ENCODE results near the gene SYK. TPM values are rescaled to one million over a fixed set of nuclear protein-coding genes. Genes with fewer than 3 reads are reported as not detected.

Gene SYK
- total RNA-seq, 1 donor: not detected

- no peak overlapping the region for H3K4me3 ChIP-seq (ENCODE audit: insufficient read depth, low read length)
- no peak overlapping the region for H3K4me2 ChIP-seq (ENCODE audit: insufficient read depth, low read length)
- no peak overlapping the region for H2AFZ ChIP-seq (ENCODE audit: low read length)
- H3K79me2 ChIP-seq (ENCODE audit: insufficient read depth, low read length): no peaks in the 10 kb centered on the region
- peaks cover 17% of the 10 kb centered on the region for H3K27me3 ChIP-seq (ENCODE audit: insufficient read depth, low read length)
- no peak for TF ChIP-seq CTCF (IDR thresholded peaks at IDR 0.05; ENCODE audit: extremely low read depth, low read depth, low read length)
- no peak overlapping the region for H3K27ac ChIP-seq (ENCODE audit: low read depth, low read length)
- H3K4me1 ChIP-seq (ENCODE audit: insufficient read depth, low read length): no peaks in the 10 kb centered on the region
- no peak for DNase-seq (ENCODE audit: insufficient read length, low spot score, missing footprints)
- H3K9me3 ChIP-seq (ENCODE audit: low read depth, low read length): no peaks in the 10 kb centered on the region
- no peaks in the 10 kb centered on the region for H3K36me3 ChIP-seq (ENCODE audit: insufficient read depth, low read length)
- no peaks in the 10 kb centered on the region for H4K20me1 ChIP-seq (ENCODE audit: insufficient read depth, low read length)
Observed at GRCh38 chr9:90903766-90904424, 102.3 kb downstream of the SYK start.

- no peak for TF ChIP-seq CTCF (IDR thresholded peaks at IDR 0.05; ENCODE audit: extremely low read depth, low read depth, low read length)
- no peak for DNase-seq (ENCODE audit: insufficient read length, low spot score, missing footprints)
- Histone ChIP-seq H3K27ac (ENCODE audit: low read depth, low read length) (no peak overlapping the region), H3K4me1 (ENCODE audit: insufficient read depth, low read length) (no peaks in the 10 kb centered on the region), H3K79me2 (ENCODE audit: insufficient read depth, low read length) (no peaks in the 10 kb centered on the region), H3K9me3 (ENCODE audit: low read depth, low read length) (no peaks in the 10 kb centered on the region), H3K4me2 (ENCODE audit: insufficient read depth, low read length) (no peak overlapping the region), H2AFZ (ENCODE audit: low read length) (no peak overlapping the region), H3K36me3 (ENCODE audit: insufficient read depth, low read length) (no peaks in the 10 kb centered on the region), H3K4me3 (ENCODE audit: insufficient read depth, low read length) (no peak overlapping the region), H3K27me3 (ENCODE audit: insufficient read depth, low read length) (peaks cover 17% of the 10 kb centered on the region), H4K20me1 (ENCODE audit: insufficient read depth, low read length) (no peaks in the 10 kb centered on the region)
Observed at GRCh38 chr9:90904706-90905478, 103.3 kb downstream of the SYK start.

- Histone ChIP-seq H2AFZ (ENCODE audit: low read length) (no peak overlapping the region), H3K4me3 (ENCODE audit: insufficient read depth, low read length) (no peak overlapping the region), H3K4me1 (ENCODE audit: insufficient read depth, low read length) (no peaks in the 10 kb centered on the region), H4K20me1 (ENCODE audit: insufficient read depth, low read length) (no peaks in the 10 kb centered on the region), H3K27me3 (ENCODE audit: insufficient read depth, low read length) (peaks cover 20% of the 10 kb centered on the region), H3K4me2 (ENCODE audit: insufficient read depth, low read length) (no peak overlapping the region), H3K9me3 (ENCODE audit: low read depth, low read length) (no peaks in the 10 kb centered on the region), H3K27ac (ENCODE audit: low read depth, low read length) (no peak overlapping the region), H3K36me3 (ENCODE audit: insufficient read depth, low read length) (no peaks in the 10 kb centered on the region), H3K79me2 (ENCODE audit: insufficient read depth, low read length) (no peaks in the 10 kb centered on the region)
- no peak for TF ChIP-seq CTCF (IDR thresholded peaks at IDR 0.05; ENCODE audit: extremely low read depth, low read depth, low read length)
- no peak for DNase-seq (ENCODE audit: insufficient read length, low spot score, missing footprints)
Observed at GRCh38 chr9:90905822-90906221, 104.2 kb downstream of the SYK start.

GRCh38 chr9:90906316-90907055, 104.9 kb downstream of the SYK start:
- Histone ChIP-seq H3K36me3 (ENCODE audit: insufficient read depth, low read length) (no peaks in the 10 kb centered on the region), H3K9me3 (ENCODE audit: low read depth, low read length) (no peaks in the 10 kb centered on the region), H3K4me2 (ENCODE audit: insufficient read depth, low read length) (no peak overlapping the region), H3K27ac (ENCODE audit: low read depth, low read length) (no peak overlapping the region), H3K4me3 (ENCODE audit: insufficient read depth, low read length) (no peak overlapping the region), H4K20me1 (ENCODE audit: insufficient read depth, low read length) (no peaks in the 10 kb centered on the region), H3K4me1 (ENCODE audit: insufficient read depth, low read length) (no peaks in the 10 kb centered on the region), H2AFZ (ENCODE audit: low read length) (no peak overlapping the region), H3K79me2 (ENCODE audit: insufficient read depth, low read length) (no peaks in the 10 kb centered on the region), H3K27me3 (ENCODE audit: insufficient read depth, low read length) (peaks cover 20% of the 10 kb centered on the region)
- no peak for TF ChIP-seq CTCF (IDR thresholded peaks at IDR 0.05; ENCODE audit: extremely low read depth, low read depth, low read length)
- DNase-seq (ENCODE audit: insufficient read length, low spot score, missing footprints): no peak
